Renal pelvis (tissue), 4 donors: Measurements from ENCODE around the gene CCBE1. TPM values are rescaled to one million over a fixed set of nuclear protein-coding genes. Genes with fewer than 3 reads are reported as not detected.
"Not testable (repeated sequence)": the region's sequence is repeated elsewhere in the genome, so short reads cannot be mapped to it uniquely, and the experiment has no call there.

ENCODE experiments used
- DNase-seq: peaks from one replicate; pipeline ENCODE4 v3.0.0-alpha.2; 2013
- polyA plus RNA-seq, 3 donors: library from polyadenylated mRNA; unstranded; fragments of 120-200 nt; gene quantifications; one replicate each; pipeline ENCODE4 v1.2.1, GENCODE V29; 2013; ENCODE audit not compliant: insufficient read length in 3 of 3

Gene CCBE1
- polyA plus RNA-seq, 3 donors = 23.9 to 31.3 (median 28.8) TPM

DNA sequence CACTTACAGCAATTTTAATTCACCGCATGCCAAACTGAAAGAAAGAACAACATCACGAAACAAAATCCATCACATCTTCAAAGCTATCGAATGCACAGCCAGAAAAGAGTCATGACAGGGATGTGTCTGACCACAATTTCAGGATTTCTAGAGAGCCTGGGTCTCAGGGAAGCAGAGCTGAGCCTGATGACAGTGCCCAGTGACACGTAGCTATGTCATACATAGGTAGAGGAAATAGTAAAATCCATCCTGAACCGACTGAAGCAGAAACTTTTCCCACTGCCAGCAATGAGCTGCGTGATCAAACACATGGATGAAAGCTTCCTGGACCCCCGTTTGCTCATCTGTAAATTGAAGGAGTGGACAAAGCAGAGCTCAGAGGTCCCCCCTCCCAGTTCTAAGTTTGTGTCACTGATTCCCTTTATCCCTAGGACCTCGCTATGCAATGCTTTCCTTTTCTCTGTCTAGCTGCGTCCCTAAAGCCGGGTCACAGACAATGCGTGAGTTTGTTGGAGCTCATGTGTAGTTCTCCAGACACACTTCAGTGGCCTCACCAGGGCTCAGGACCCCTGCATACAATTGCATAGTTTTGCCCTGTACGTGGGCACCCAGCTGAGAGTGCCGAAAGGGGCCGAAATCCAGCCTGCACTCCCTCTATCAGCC lies 37.6 kb downstream of the CCBE1 start:
- no peak for DNase-seq

DNA sequence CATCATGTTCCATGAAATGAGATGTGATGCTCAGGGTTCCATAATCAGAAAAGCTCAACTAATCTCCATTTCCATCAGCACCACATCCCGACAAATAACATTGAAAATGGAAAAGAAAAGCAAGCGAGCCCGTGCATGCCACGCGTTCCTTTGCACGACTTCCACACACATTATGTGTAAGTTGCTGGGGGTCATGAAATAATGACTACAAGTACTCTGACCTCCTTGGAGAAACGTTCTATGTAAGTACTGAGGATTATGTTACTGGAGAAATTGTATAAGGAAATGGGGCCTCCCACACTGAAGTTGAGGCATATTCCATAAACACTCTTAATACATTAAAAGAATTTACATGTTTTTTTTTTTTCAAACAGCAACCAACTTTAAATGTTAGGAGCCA lies 38.3 kb downstream of the CCBE1 start:
- no peak for DNase-seq

DNA sequence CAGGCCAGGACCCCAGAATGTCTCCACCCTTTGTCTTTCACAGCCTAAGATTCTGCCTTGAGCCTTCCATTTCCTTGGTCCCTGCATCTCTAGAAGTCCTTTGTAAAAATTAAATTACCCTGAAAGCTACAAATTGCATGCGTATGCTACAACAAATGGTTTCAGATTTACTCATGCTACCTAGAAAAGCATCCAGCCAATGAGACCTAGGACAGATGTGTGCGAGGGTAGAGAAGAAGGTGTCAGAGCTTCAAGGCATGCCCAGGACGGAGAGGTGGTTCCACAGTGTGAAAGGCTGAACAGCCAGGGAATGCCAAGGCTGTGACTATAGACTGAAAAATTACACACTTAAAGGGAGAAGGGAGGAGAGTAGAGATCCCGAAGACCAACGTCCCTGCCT lies 40.2 kb downstream of the CCBE1 start:
- no peak for DNase-seq

DNA sequence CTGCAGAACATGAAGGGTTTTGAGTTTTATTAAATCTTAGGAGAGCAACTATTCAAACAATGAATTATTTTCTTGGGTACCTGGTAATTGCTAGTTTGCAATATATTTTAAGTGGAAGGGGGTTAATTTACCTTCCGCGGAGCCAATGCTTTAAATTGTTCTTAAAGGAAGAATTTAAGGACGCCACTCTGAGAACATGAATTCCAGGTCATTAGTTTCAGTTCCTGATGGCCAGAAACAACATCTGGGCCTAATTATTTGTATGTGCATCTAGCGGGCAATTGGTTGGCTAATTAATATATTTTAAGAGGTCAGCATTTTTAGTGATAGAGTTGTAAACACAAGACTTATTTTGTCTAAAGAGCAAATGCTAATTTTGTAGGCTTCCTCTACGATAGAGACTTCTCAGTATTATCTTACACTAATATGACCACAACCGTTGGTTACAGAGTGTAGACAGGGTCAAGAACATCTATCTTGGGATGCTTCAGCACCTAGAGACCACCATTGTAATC lies 40.8 kb downstream of the CCBE1 start:
- no peak for DNase-seq

DNA sequence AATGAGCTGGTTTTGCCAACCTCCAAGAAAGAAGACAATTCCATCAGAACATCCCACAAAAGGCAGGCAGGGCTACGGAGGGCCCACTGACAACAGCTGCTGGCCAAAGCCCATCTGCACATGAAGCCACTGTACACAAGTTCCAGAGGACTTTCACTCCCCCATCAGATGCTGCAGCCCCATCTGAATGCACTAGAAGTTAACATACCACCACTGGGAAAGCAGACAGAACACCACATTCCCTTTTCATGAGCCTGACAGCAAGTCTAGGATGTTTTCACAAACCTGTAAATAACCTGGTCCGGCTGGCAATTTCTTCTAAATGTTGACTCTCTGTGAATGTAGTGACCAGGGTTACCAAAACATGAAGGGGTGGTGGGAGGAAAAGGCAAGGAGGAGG lies 41.5 kb downstream of the CCBE1 start:
- DNase-seq = no peak

DNA sequence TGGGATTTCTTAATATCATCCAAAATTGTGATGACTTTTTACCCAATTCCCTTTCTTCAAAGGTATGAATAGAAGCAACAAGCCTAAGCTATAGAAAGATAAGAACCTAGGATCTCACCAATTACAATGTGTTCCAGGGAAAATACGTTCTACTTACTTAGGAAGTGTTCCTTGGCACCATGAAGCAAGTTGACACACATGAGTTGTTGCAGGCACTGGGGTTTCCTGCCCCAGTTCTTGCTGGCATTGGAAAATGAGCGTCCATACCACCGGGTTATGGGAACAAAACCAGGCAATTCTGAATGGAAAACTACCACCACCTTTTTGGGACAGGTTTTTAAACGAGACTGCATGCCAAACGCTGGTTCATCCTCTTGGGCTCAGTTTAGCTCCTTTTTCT lies 46.2 kb downstream of the CCBE1 start:
- no peak for DNase-seq

DNA sequence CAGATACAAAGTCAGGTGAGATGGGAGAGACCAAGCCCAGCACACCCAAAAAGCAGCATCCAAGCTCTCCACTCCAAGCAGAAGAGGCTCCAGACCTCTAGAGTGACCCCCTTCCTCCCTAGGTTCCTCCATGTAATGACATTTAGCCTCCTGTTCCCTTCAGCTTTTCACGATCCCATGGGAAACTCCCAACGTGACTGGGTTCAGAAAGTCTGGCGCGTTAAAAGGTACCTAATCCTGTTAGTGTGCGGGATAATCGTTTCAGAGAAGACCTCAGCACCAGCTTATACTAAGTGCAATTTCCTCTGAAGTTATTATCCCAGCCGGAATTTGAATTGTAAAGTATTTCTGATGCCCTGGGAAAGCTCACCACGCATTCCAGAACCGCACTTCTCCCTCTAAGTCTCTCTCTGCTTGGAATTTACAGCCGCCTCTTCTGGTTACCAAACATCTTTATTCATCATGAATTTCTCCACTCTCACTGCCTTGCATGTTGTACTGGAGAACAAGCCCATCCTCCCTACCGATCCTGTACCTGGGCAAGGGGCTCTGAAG lies 46.9 kb downstream of the CCBE1 start:
- no peak for DNase-seq

DNA sequence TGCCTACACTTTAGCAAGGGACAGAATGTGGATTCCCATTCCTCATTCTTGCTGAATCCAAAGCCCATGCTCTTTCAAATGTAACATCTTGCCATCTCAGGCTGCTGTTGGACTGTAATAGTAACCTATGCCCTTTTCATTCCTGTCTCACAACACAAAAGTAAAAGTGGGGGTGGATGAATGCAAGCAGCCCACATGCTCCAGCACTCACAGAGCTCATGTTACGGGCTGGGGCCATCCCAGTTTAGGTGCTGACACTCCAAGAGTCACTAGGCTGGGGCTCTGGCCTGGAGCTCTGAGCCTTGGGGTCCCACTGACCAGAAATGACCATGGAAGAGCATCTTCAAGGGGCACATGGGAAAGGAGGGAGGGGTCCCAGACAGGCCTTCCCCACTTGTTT lies 47.6 kb downstream of the CCBE1 start:
- no peak for DNase-seq

DNA sequence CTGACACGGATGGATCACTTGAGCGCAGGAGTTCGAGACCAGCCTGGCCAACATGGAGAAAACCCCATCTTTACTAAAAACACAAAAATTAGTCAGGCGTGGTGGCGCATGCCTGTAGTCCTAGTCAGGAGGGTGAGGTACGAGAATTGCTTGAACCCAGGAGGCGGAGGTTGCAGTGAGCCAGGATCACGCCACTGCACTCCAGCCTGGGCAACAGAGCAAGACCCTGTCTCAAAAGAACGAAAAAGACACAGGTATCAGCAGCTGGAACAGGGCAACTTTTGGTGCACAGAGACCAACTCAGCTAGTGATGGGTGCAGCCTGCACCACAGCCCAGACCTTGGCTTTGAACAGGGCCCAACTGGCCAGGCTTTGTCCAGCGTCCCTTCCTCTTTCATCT lies 48.8 kb downstream of the CCBE1 start:
- DNase-seq = not testable (repeated sequence)

DNA sequence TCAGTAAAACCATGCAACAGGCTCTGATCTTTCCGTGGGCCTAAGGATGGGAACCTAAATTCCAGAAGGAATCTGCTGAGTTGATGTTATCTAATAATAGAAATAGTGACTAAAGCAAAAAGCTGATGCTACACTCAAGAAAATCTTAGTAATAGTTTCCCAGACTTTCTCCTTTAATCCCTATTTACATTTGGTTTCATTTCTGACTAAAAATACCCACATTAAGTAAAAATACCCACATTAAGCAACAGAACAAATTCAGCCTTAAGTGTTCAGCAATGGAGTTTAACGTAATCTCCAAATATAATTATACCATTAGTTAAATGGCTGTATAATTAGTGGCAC lies 50.3 kb downstream of the CCBE1 start:
- DNase-seq = no peak

DNA sequence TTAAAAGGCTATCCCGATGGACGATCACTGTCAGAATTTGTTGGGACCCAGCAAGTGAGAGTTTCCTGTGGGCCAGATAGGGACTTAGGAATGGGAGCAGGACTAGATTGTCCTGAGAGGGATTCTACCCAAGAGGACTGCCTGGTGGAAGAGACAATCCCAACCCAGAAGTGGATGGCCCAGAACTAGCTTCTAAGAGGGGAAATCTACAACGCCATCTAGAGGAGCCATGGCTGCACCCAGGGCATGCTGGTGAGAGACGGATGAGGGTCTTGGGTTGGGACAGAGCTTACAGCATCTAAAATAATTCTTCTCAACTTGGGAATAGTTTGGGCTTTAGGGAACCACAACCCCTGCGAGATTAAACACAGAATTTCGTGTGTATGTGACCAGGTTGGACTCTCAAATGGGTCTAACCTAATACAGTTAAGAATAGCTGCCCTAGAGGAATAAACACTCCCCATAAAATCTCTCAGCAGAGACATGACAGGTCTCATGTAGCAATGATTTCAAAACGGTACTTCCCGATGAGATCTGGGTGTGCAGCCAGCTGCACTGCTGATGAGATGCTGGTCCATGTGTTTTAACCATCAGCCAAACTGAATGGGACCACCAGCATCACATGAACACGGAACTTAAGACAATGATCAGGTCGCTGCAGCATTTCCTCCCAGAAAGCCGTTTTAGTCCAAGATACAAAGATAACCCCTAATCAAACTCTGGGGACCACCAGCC lies 50.8 kb downstream of the CCBE1 start:
- no peak for DNase-seq

DNA sequence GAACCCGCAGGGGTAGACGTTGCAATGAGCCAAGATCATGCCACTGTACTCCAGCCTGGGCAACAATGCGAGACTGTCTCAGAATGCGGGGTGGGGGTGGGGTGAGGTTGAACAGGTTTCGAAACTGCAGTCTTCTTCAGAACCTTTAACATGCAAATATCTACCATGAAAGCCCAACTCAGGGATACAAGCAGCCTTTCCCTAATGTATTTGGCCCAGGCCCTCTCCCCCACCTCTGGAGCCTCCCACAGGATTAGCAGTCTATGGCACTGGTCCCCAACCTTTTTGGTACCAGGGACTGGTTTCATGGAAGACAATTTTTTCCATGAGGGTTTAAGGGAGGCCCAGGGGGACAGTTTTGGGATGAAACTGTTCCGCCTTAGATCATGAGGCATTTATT lies 53.5 kb downstream of the CCBE1 start:
- DNase-seq = no peak

DNA sequence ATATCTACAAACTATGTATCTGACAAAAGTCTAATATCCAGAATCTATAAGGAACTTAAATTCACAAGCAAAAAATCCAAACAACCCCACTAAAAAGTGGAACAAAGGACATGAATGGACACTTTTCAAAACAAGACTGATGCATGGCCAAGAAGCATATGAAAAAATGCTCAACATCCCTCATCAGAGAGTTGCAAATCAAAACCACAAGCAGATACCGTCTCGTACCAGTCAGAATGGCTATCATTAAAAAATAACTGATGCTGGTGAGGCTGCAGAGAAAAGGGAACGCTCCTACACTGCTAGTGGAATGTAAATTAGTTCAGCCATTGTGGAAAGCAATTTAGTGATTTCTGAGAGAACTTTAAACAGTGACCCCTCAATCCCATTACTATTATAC lies 56.5 kb downstream of the CCBE1 start:
- DNase-seq = no peak

DNA sequence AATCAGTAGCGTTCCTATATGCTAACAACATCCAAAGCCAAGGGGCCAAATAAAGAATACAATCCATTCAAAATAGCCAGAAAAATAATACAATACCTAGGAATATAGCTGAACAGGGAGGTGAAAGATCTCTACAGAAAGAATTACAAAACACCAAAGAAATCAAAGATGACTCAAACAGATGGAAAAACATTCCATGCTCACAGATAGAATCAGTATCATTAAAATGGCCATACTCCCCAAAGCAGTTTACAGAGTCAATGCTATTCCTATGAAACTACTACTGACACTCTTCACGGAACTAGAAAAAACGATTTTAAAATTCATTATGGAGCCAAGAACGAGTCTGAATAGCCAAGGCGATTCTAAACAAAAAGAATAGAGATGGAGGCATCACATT lies 57.4 kb downstream of the CCBE1 start:
- no peak for DNase-seq

DNA sequence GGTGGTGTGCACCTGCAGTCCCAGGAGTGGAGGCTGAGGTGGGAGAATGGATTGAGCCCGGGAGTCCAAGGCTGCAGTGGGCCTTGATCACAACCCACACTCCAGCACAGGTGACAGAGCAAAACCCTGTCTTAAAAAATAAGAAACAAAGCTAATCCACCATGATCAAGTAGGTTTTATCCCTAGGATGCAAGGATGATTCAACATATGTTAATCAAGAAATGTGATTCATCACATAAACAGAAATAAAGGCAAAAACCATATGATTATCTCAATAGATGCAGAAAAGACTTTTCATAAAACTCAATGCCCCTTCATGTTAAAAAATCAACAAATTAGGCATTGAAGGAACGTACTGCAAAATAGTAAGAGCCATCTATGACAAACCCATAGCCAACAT lies 58.1 kb downstream of the CCBE1 start:
- no peak for DNase-seq

DNA sequence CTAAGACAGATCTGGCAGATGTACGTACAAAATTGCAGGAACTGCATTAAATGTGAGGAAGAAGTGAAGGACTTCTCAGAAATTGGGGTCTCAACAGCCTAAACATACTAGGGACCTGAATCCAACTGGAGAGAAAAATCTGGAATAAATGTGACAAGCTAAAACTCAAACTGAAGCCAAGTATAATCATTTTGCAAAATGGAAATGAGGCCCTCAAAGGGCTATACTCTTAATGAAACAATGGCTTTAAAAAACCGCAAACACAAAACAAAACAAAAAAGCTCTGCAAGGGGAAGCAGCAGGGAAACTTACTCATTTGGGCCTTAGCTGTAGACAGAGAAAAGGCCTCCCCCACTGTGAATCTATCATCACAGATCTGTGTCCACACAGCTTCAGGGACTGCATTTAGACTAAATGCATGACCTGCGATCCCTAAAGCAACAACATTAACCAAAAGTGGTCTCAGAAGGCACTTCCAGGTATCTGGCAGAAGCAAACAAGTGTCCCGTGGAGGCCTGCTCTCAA lies 63.2 kb downstream of the CCBE1 start:
- no peak for DNase-seq

DNA sequence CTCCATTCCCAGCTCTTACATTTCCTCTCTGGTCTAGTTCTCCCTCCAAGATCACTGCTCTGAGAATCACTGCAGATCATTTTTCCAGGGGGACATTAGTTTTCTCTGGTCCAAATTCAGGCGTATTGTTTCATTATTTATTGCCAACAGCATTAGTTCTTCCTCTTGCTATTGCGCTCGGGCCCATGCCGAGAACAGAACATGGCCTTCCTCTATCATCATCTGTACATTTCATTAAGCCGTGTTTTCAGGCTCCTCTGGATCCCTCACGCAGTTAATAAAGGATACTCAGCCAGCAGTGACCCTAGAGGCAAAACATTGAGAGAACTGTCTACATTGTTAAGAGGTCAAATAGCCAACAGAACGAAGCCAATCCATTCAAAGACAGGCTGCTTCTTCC lies 63.9 kb downstream of the CCBE1 start:
- DNase-seq = no peak

DNA sequence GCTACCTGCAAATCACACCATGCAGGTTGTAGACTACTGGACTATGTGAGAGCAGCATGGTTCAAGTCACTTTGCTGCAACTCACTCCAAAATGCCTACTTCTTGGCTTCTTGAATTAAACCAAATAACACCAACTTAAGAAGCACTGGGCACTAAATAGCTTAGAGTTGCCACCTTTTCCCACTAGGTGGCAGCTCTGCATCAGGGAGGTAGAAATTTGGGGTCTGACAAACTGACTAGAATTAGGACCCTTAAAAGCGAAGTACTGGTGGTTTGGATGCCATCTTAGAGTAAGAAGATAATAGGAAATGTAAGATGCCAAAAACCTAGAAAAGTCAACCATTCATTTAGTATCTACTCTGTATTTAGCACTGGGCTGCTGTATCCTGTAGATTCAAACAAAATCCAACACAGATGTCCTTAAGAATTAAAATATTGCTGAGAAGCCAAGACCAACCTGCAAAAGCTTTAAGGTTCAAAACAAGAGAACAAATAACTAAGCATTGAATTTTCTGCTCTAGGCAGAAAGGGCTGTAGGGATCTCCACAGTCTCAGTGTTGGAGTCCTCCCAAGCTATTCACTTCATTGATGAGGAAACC lies 65.5 kb downstream of the CCBE1 start:
- no peak for DNase-seq

DNA sequence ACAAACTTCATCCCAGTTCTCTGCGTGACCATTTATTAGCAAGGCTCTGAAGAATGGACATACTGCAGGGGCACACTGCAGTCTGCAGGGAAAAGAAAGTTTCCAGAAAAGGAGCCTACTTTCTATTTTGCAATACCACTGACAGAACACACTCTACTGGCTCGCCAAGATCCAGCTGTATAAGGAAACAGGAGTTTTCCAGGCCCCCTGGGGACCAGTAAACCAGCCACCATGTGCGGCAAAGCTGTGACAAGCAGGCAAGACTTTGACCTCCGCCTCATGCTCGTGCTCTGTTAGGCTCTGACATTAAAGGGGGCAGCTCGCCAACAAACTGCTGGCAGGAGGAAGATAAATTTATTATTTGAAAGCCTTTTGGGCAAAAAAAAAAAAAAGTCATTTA lies 67.3 kb downstream of the CCBE1 start:
- no peak for DNase-seq

DNA sequence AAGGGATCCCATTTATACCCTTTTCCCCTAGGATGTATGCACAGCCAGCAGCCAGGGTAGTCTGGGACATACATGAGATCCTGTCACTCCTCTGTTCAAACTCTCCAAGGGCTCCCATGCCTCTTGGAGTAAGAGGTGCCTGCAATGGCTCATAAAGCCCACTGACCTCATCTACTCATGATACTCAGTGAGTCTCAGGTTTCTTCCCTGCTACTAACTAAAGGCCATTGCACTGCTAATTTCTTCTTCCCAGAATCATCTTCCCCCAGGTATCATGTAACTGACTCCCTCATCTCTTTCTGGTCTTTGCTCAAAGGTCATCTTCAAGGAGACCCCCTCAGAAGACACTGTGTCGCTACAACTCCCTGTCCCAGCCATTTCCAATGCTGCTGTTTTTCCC lies 68.2 kb downstream of the CCBE1 start:
- peak; percentile 75 for DNase-seq

DNA sequence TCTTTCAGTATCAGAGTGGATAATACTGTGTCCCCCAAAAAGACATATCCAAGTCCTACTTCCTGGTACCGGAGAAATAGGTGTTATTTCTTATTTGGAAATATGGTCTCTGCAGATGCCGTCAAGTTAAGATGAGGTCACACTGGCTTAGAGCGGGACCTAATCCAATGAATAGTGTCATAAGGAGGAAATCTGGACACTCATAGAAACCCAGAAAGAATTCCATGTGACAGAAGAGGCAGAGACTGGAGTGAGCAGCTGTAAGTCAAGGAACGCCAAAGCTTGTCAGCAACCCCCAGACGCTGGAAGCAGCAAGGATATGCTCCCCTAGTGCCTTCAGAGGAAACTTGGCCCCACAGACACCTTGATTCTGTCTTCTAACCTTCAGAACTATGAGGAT lies 69.8 kb downstream of the CCBE1 start:
- no peak for DNase-seq

DNA sequence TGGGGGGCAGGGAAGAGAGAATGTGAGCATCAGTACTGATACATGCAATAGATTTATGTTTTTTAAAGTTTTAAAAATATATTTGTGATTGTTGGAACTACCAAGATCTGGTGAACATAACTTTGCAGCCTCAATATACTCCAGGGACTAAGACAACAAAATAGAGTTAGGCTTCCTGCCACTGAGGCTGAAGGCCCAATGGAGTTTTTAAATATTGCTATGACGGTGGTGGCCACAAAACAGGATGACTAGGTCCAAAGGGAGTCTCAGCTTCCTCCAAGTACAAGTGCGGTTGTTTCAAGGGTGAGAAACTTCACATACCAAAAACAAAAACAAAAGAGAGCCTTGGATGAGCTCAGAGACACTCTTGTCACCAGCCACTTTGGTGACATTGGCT lies 72.9 kb downstream of the CCBE1 start:
- DNase-seq = no peak
